MCF 10A (cell line): ENCODE data around the gene MROH2A. TPM values are rescaled to one million over a fixed set of nuclear protein-coding genes. Genes with fewer than 3 reads are reported as not detected.

ENCODE experiments used
- BruUV-seq: library from RNA; stranded (reverse); fragments of 400-500 nt; replicated peaks from 2 replicates; lab custom pipeline; 2021; lab: Mats Ljungman, UMichigan
- CTCF ChIA-PET: fragments of 300-600 bp; sonication (Branson Sonifier 250); formaldehyde crosslinking; extraction: SDS; loops from one replicate; lab custom pipeline; 2021; ENCODE audit warnings: antibody characterized with exemption, inconsistent platforms; lab: Yijun Ruan, JAX
- POLR2A ChIA-PET: fragments of 300-600, 350-650 bp; sonication (Branson Sonifier 250); formaldehyde crosslinking; extraction: SDS; loops from one replicate; lab custom pipeline; 2020; ENCODE audit warnings: antibody characterized with exemption, inconsistent platforms; lab: Yijun Ruan, JAX
- DNase-seq: peaks from one replicate; pipeline ENCODE4 v3.0.0-alpha.2; 2018; ENCODE audit not compliant: unreplicated experiment
- H3K27ac Mint-ChIP-seq: one replicate; pipeline ENCODE4 v1.8.0; 2022; ENCODE audit warnings: mild to moderate bottlenecking, low read depth, mixed read lengths; ENCODE audit not compliant: unreplicated experiment
- H3K27me3 Mint-ChIP-seq: one replicate; pipeline ENCODE4 v1.8.0; 2022; ENCODE audit warnings: mixed read lengths; ENCODE audit not compliant: insufficient read depth, unreplicated experiment
- H3K36me3 Mint-ChIP-seq: one replicate; pipeline ENCODE4 v1.8.0; 2022; ENCODE audit warnings: mild to moderate bottlenecking, moderate library complexity, mixed read lengths; ENCODE audit not compliant: insufficient read depth, unreplicated experiment
- H3K4me1 Mint-ChIP-seq: one replicate; pipeline ENCODE4 v1.8.0; 2022; ENCODE audit warnings: mixed read lengths; ENCODE audit not compliant: insufficient read depth, unreplicated experiment
- H3K4me3 Mint-ChIP-seq: one replicate; pipeline ENCODE4 v1.8.0; 2022; ENCODE audit warnings: mild to moderate bottlenecking, moderate library complexity, mixed read lengths; ENCODE audit not compliant: unreplicated experiment
- H3K9me3 Mint-ChIP-seq: one replicate; pipeline ENCODE4 v1.8.0; 2022; ENCODE audit warnings: mixed read lengths; ENCODE audit not compliant: unreplicated experiment
- intact Hi-C: fragments of 100-400 bp; cut with micrococcal nuclease; formaldehyde crosslinking; loops from 2 replicates; pipeline ENCODE4 v1.14.1; 2022
- total RNA-seq: library from RNA; stranded (reverse); gene quantifications from 2 replicates; pipeline ENCODE4 v1.2.3, GENCODE V29; 2022
- TF ChIP-seq, protein P1 (sequence below): fragments of 200-600 bp; IDR thresholded peaks from one replicate; pipeline ENCODE4 v1.8.0; 2022; ENCODE audit warnings: antibody characterized with exemption, mild to moderate bottlenecking; ENCODE audit not compliant: unreplicated experiment

Gene MROH2A
- total RNA-seq, 1 experiment from 2014 or later = not detected

DNA sequence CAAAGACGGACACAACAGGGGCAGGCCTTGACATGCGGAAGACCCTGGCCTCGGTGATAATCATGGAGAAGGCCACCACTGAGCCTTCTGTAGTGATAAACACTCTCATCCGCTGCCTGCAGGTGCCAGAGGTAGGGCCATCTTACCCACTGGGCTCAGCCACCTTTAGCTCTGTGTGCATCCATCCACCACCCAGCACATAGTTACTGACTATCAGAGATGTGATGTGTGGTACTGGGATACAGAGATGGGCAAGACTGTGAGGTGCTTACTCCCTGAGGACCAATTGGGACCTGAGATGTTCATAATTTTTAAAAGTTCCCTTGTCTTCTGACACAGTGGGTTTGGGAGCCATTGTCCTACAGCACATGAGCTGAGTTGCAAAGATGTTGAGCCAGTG is 1.6 kb downstream of the MROH2A start:
- Mint-ChIP-seq H3K9me3 (peaks cover 31% of the 10 kb centered on the region), H3K27ac (no peak overlapping the region), H3K4me3 (no peak overlapping the region), H3K27me3 (no peaks in the 10 kb centered on the region), H3K36me3 (no peaks in the 10 kb centered on the region), H3K4me1 (no peaks in the 10 kb centered on the region)
- CTCF ChIA-PET = no interaction called here
- no TSS peak for BruUV-seq
- TF ChIP-seq, protein P1, sequence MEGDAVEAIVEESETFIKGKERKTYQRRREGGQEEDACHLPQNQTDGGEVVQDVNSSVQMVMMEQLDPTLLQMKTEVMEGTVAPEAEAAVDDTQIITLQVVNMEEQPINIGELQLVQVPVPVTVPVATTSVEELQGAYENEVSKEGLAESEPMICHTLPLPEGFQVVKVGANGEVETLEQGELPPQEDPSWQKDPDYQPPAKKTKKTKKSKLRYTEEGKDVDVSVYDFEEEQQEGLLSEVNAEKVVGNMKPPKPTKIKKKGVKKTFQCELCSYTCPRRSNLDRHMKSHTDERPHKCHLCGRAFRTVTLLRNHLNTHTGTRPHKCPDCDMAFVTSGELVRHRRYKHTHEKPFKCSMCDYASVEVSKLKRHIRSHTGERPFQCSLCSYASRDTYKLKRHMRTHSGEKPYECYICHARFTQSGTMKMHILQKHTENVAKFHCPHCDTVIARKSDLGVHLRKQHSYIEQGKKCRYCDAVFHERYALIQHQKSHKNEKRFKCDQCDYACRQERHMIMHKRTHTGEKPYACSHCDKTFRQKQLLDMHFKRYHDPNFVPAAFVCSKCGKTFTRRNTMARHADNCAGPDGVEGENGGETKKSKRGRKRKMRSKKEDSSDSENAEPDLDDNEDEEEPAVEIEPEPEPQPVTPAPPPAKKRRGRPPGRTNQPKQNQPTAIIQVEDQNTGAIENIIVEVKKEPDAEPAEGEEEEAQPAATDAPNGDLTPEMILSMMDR = no peak
- DNase-seq = no peak
- POLR2A ChIA-PET = interaction anchor here (0.6 kb wide), 1 partner anchor 24 kb away, joined by 3 read pairs; no protein-coding TSS in a partner anchor
- intact Hi-C loops = no loop called here

- H3K27ac Mint-ChIP-seq = no peak overlapping the region
- H3K36me3 Mint-ChIP-seq = no peaks in the 10 kb centered on the region
- intact Hi-C loops = no loop called here
- no peaks in the 10 kb centered on the region for H3K4me1 Mint-ChIP-seq
- no TSS peak for BruUV-seq
- TF ChIP-seq, protein P1 = no peak
- no peak overlapping the region for H3K4me3 Mint-ChIP-seq
- H3K9me3 Mint-ChIP-seq = peaks cover 24% of the 10 kb centered on the region
- no peaks in the 10 kb centered on the region for H3K27me3 Mint-ChIP-seq
- ChIA-PET POLR2A (interaction anchor here (0.7 kb wide), 1 partner anchor 252 kb away, joined by 3 read pairs; no protein-coding TSS in a partner anchor), CTCF (no interaction called here)
- DNase-seq = no peak
Measured at GRCh38 chr2:233780771-233781170, 2.6 kb downstream of the MROH2A start.

DNA sequence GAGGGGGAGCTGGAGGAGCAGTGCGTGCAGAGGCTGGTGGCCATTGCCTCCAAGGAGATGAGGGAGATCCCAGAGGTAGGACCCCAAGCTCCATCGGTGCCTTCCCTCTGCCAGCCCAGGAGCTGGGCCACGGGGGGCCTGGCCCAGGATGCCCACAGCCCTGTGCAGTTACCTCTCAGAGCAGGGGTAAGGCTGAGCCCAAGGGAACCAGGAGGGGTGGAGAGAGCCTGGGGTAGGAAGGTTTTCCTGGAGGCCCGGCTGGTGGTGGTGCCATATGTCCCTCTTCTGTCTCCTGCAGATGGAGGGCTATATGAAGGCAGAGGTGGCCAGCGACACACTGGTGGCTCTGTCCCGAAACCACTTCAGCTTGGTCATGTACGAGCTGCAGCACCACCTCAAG is 11.4 kb downstream of the MROH2A start:
- ChIA-PET CTCF (no interaction called here), POLR2A (no interaction called here)
- Mint-ChIP-seq H3K4me1 (no peaks in the 10 kb centered on the region), H3K4me3 (no peak overlapping the region), H3K27me3 (no peaks in the 10 kb centered on the region), H3K27ac (no peak overlapping the region), H3K9me3 (peaks cover 13% of the 10 kb centered on the region), H3K36me3 (no peaks in the 10 kb centered on the region)
- no peak for DNase-seq
- TF ChIP-seq, protein P1 = no peak
- intact Hi-C loops = no loop called here
- no TSS peak for BruUV-seq

DNA sequence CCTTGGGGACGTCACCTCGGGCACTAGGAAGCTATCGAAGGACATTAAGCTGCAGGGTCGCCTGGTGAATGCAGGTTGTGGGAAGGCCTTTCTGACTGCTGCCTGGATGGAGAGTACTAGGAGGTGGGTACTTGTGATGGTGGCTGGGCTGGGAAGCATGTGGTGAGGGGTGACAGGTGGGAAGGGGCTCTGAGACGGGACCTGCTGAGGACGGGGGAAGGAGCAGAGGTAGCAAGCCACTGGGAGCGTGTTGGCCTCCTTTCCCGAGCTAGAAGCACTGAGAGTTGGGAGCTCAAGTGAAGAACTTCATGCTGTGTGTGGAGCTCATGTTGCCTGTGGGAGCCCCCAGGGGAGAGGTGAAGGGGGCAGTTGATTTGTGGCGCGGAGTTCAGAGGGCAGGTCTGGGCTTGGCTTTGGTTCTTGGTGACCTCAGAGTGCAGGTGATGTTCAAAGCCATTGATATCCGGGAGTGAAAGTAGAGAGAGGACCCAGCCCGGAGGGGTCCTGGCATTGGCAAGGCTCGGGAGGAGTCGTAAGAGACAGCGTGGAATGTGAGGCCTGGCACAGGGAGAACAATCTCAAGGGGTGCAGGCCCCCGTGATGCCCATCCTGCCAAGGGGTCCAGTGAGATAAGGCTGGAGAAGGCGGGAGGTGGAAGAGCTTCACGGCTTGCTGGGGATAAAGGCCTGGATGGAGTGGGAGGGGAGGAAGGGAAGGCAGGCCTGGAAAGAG is 13.2 kb downstream of the MROH2A start:
- Mint-ChIP-seq H3K4me1 (no peaks in the 10 kb centered on the region), H3K36me3 (no peaks in the 10 kb centered on the region), H3K9me3 (peaks cover 6% of the 10 kb centered on the region), H3K27ac (no peak overlapping the region), H3K4me3 (no peak overlapping the region), H3K27me3 (no peaks in the 10 kb centered on the region)
- TF ChIP-seq, protein P1 = no peak
- BruUV-seq = no TSS peak
- ChIA-PET POLR2A (no interaction called here), CTCF (interaction anchor here (0.6 kb wide), 1 partner anchor 184 kb away, joined by 4 read pairs; no protein-coding TSS in a partner anchor)
- no peak for DNase-seq
- intact Hi-C loops = no loop called here
